NCI-H146 (cell line): ENCODE results near the gene MT4.
"Not testable (repeated sequence)": the region's sequence is repeated elsewhere in the genome, so short reads cannot be mapped to it uniquely, and the experiment has no call there.

Experiments
- DNase-seq: peaks from one replicate; lab custom pipeline; 2025; lab: John Stamatoyannopoulos, UW

The MT4 gene

DNA sequence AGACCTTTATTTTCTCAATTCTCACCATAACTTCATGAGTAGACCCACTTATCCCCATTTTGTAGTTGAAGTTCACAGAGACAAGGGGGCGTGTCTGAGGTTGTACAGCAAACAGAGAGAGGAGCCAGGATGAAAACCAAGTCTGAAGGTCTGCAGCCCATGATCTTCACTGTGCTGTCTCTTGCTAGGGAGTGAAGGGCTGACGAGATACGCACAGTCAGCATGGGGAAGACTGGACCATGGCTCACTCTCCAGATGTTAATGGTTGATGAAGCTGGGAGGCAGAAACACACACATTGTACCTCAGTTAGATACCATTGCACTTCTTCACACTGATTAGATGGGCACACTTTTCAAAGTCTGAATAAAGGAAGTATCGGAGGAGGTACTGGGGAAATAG, 5.8 kb upstream of the MT4 start:
- no peak for DNase-seq

DNA sequence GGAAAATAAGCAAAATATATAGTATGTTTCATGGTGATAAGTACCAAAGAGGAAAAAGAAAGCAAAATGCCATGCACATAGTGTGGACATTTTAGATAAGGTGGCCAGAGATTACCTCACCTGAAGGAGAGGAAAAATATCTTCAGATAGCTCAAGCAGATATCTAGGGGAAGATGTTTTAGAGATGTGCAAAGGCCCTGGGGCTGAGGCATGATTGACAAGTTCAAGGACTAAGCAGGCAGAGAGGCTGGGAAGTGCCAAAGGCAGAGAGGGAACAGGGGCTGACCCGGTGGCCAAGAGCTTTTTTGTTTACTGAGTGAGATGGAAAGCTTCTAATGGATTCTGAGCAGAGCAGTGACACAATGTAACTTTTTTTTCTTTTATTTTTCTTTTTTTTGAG, 4.4 kb upstream of the MT4 start:
- no peak for DNase-seq

DNA sequence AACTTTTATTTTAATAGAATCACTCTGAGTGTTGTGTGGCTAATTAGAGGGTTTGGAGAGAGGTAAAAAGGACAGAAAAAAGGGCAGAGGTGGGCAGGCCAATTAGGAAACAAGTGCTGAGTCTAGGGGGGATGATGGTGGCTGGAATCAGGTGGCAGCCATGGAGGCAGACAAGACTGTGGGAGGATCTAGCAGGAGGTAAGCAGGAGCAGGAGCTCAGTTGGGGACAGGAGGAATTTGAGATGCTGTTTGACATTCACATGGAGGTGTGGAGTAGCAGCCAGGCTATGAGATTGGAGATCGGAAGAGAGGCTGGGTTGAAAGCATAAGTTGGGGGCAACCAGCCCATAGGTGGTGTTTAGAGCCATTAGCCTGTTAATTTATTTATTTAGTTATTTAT, 3.7 kb upstream of the MT4 start:
- no peak for DNase-seq

DNA sequence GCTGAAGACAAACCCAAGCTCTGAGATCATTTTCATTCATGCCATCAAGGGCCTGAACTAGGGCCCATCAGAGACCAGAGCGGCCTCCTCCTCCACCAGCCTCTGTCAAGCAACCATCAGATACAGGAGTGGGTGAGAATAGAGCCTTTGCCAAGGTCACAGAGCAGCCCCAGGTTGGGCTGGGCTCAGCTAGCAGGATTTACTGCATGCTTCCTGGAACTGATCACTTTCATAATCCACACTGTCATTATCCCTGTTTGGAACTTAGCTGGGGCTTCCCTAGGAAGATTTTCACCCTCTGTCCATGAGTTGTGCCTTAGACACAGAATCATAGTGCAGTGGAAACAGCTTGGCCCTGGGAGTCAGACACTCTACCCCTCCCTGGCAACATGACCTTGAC, 5.1 kb downstream of the MT4 start:
- no peak for DNase-seq

DNA sequence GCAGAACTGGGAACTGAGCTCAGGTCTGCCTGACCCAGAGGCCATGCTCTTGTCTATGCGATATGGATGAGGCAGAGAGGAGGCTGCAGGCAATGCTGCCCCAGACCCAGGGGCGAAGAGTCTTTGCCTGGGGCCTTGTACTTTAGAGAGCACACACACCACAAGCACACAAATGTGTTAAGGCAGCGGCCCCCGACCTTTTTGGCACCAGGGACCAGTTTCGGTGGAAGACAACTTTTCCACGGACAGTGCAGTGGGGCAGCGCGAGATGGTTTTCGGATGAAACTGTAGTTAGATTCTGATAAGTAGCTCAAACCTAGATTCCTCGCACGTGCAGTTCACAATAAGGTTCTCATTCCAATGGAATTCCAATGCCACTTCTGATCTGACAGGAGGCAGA, 6.7 kb downstream of the MT4 start:
- DNase-seq: no peak

DNA sequence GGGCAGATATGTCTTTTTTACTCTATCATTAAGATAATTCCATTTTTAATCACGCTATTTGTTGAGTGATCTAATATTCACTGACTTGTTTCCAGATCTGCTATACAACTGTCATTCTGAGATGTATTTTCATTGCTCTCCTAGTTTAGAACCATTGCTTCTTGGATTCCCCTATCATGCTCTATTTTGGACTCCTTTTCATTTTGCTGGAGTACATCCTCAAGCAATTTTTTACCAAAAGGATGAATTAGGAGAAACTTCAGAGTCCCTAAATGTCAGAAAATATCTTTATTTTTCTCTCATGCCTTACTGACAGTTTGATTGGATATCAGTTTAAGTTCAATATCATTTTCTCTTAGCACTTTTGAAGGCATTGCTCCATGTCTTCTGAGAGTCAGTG, 9.8 kb downstream of the MT4 start:
- DNase-seq: no peak

DNA sequence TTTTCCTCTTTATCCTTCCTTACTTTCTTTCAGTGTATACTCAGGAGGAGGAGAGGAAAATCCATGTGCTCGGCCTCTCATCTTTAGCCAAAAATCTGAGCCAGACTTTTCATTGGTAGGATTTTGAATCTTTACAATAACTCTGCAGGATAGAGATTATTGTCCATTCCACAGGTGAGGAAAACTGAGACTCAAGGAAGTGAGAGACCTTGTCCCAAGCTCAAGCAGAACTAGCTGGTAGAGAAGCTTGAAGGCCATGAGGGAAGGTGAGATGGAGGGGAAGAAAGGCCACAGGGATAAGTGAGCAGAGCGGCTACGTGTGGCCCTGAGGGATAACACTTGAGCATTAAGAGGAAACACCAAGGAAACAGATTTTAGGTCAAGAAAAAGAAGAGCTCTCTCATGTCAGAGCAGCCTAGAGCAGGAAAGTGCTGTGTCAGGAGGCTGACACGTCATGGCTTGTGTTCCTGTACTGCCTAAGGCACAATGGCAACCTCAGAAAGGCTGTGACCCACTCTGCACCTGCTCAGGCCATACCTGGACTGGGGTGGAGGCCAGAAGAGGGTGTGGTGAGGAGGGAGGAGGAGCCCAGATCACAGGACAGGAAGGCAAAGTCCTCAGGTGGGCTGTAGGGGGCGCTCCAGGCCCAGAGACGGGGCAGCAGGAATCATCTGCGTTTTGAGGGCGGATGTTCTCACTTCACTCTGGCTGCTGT, 11.9 kb downstream of the MT4 start:
- DNase-seq: peak; percentile 68

DNA sequence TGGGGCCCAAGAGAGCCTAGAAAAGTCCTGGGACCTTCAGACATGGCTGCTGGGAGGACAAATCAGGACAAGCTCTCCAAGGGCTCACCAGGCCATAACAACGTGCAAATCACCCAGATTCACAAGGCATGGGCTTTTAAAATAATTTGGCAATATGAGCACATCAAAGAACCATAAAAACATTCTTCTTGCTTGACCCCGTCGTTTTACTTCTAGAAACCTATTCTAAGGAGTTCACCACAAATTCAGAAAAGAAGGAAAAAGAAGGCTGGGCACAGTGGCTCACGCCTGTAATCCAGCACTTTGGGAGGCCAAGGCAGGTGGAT, 12.4 kb downstream of the MT4 start:
- no peak for DNase-seq

DNA sequence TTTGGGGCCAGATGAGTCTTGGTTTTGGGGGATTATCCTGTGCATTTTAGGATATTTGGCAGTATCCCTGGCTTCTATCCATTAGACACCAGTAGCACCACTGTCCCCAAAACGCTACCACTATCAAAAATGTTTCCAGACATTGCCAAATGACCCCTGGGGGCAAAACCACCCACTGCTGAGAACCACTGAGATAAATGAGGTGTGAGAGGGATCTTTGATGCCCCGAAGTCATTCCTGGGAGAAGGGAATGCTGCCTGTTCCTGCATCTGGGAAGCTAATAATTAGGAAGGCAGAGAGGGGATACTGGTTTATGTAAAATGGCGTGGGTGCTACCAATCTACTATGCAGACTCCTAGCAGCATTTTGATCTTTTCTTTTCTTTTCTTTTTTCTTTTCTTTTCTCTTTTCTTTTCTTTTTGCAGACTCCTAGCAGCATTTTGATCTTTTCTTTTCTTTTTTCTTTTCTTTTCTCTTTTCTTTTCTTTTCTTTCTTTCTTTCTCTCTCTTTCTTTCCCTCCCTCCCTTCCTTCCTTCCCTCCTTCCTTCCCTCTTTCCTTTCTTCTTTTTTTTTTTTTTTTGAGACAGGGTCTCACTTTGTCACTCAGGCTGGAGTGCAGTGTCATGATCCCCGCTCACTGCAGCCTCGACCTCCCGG, 15.6 kb downstream of the MT4 start:
- no peak for DNase-seq

DNA sequence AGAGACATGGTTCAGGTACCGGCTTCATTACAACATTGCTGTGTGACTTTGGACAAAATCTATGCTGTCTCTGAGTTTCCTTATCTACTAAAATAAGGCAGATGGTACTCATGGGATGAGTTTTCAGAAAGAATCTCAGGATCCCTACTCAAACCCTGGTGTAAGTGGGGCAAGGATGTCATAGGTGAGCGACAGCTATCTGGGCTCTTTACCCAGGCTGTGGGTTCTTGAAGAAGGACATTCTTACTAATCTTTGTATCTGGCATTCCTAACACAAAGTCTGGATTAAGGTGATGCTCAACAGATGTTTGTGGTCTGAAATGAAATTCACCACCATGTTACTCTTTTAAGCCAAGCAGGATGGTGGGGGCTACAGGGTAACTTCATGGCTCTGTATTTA, 18.0 kb downstream of the MT4 start:
- not testable (repeated sequence) for DNase-seq

DNA sequence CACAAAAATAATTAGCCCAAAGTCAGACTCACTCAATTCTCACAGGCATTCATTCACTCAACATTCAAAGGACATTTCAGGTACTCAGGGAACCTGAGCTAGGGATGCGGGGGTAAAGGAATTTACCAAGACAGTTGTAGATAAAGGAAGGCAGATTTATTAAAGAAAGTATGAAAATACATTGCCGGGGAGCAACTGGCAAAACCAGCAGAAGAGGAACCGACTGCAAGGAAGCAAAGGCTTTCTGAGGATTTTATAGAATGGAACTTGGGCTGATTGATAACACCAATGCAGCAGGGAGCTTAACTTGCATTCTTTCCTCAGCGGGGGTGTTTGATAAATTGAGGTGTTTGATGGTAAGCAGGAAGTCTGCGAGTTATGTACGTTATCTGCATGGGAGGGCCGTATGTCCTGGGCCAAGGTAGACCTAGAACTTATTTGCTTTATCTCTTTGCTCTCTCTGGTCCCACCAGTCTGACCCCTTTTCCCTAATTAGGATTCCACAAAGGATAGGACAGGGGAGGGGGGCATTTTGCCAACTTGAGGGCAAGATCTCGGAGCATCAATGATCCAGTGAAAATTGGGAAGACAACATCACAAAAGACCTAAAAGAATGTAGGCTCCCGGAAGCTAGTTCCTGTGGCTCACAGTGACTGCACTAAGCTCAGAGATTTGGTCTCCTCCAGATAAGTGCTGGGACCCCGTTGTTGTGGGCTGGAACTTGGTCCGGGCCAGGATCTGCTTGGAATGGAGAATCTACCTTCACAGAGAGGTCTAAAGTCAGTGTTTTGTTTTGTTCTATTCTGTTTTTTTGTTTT, 18.7 kb downstream of the MT4 start:
- no peak for DNase-seq

DNA sequence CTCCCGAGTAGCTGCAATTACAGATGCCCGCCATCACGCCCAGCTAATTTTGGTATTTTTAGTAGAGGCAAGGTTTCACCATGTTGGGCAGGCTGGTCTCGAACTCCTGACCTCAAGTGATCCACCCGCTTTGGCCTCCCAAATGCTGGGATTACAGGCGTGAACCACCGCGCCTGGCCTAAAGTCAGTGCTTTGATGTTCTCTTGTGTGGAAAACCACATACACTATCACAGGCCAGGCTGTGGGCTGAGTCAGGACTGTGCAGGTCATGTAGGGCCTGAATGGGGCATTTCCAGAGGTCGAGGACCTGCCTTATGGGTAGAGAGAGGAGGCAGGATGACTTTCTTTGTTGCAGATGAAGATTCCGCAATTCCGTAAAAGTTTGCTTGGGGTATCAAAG, 19.4 kb downstream of the MT4 start:
- DNase-seq: no peak

DNA sequence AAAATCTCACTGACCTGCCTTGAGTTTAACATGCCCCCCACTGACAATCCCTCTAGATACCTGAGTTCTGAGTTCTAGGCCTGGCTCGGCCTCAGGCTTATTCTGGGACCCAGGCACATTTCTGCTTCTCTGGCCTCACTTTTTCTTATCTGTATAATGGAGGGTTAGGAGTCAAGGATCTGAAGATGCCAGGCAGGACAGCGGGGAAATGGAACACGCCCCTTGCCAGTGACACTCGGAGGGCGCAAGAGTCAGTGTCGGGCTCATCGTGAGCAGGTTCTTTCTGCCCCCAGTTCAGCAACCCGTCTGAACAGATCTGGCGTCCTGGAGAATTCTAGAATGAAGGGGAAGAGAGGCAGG, 23.9 kb downstream of the MT4 start:
- DNase-seq: no peak

DNA sequence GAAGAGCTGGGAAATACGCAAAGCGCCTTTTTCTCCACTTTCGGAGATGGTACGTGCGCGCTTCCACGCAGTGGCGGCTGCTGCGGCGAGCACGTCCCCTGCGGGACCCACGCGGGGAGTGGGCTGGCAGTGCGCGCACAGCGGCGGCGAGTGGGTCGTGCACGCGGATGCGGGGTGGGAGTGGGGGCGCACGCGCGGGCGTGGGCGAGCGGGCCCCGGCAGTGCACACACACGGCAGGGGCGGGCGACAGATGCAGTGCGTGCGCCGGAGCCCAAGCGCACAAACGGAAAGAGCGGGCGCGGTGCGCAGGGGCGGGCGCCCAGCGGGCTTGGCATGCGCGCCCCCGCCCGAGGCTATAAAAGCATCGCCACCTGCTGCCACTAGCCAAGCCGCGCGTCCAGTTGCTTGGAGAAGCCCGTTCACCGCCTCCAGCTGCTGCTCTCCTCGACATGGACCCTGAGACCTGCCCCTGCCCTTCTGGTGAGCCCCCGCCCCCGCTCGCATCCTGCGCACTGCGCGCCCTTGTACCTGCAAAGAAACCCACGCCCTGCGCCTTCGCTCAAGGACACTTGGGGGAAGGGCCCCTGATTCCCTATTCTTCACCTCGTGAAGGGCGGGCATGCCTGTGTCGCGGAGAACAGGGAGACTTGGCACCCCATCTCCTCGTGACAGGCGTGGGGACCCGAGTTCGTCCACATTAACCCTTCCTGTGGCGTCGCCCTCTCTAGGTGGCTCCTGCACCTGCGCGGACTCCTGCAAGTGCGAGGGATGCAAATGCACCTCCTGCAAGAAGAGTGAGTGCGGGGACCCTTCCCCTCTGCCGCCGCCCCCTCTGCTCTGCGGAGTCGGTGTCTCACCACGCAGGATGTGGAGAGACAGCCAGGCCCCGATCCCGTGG, 24.5 kb downstream of the MT4 start, which contains the start of gene MT3:
MT3 (plus strand) TSS at position 388 of the 899 bp plus-strand sequence; CDS start at position 451, 63 bp downstream.
- peak; percentile 77 for DNase-seq

DNA sequence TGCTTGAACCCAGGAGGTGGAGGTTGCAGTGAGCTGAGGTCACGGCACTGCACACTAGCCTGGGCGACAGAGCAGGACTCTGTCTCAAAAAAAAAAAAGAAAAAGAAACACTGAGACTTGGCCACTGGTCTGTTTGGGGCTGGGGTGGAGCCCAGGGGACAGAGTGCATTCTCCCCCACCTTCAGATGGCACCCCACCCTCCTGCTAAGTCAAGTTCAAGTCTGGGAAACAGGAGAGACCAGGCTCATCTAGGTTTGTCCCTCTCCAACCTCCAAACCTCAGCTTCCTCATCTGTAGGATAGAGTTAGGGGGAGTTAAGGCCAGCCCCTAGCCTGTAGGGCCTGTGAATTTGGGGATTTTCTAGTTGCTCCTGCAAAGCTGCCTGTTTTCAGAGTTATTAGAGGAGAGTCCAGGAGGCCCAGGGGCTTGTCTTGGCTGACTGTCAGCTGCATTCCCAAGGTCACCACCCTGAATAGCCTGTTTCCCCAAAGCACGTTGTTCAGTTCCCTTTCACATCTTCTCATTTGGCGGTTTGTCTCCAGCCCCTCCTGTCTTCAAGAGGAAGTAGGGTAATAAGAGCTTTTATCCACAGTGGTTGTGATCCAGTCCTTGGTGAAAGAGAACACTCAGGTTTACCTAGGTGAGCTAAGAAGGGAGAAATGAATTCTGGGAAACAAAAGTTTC, 26.6 kb downstream of the MT4 start:
- DNase-seq: no peak

DNA sequence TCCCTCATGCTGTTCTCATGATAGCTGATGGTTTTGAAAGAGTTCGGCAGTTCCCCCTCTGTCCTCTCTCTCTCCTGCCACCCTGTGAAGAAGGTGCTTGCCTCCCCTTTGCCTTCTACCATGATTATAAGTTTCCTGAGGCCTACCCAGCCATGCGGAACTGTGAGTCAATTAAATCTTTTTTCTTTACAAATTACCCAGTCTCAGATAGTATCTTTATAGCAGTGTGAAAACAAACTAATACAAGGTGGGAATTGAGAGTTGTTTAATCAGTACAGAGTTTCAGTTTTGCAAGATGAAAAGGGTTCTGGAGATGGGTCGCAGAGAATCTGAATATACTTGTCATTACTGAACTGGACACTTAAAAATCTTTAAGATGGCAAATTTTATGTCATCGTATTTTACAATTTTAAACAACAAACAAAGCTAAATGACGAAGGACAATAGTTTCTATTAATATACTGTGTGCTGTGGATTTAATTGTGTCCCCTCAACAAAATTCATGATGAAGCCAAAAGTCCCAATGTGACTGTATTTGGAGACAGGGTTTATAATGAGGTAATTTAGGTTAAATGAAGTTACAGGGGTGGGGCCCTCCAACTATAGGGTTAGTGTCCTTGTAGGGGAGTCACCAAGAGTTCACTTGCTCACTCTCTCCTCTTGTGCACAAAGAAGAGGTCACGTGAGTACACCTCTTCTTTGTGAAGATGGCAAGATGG, 28.9 kb downstream of the MT4 start:
- DNase-seq: no peak

DNA sequence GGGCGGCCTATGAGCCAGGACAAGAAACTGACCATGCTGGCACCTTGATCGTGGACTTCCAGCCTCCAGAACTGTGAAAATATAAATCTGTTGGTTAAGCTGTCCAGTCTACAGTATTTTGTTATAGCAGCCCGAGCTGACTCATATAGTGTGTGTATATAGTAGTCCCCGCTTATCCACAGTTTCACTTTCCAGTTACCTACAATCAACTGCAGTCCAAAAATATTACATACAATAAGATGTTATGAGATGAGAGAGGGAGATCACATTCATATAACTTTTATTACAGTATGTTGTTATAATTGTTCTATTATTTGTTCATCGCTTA, 29.4 kb downstream of the MT4 start:
- DNase-seq: no peak

DNA sequence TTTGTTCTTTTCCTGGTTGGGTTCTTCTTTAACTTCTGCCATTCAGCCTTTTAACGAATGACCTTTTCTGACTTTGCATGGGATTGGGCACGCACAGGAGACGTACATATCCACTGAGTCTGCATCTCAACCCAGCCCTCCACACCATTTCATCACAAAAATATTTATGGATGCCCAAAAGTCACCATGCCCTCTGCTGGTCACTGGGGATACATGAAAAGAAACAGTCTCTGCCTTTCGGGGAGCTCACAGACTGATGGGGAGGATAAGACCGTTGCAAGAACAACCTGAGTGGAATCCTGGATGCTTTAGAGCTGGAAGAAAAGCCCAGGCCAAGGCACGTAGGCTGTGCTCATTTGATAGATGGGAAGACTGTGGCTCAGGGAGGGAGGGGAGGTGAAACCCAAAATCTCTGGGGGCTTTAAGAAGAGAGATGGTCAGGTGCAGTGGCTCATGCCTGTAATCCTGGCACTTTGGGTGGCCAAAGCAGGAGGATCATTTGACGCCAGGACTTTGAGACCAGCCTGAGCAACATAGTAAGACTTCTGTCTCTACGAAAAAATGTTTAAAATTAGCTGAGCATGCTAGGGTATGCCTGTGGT, 35.6 kb downstream of the MT4 start:
- DNase-seq: peak; percentile 42

DNA sequence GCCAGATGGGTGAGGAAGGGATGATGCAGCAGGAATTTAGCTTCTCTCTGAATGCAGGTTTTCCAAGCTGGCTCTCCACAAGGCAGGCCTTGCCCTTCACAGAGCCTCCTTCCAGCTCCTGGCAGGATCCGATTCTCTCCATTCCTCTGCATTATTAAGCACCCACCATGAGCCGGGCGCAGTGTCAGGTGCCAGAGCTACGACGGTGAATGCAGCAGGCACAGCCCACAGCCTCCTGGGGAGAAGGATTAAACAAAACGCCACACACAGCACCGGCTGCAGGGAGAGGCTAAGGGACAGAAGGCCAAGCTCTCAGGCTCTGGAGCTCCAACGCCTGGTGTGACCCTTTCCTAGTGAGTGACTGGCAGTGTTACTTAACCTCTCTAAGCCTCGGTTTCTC, 36.5 kb downstream of the MT4 start:
- DNase-seq: peak; percentile 47

DNA sequence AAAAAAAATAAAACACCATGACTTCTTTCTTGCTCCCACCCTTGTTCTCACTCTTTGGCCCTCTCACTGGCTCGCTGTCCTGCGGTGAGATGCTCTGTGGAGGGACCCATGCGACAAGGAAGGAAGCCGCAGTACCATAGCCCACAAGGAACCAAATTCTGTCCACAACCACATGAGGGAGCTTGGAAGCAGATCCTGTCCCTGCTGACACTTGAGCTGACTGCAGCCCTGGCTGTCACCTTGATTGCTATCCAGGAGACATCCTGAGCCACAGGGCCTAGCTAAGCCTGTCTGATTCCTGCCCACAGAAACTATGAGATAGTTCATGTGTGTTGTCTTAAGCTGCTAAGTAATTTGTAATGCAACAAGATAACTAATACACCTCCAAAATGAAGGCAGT, 38.7 kb downstream of the MT4 start:
- DNase-seq: peak; percentile 42

DNA sequence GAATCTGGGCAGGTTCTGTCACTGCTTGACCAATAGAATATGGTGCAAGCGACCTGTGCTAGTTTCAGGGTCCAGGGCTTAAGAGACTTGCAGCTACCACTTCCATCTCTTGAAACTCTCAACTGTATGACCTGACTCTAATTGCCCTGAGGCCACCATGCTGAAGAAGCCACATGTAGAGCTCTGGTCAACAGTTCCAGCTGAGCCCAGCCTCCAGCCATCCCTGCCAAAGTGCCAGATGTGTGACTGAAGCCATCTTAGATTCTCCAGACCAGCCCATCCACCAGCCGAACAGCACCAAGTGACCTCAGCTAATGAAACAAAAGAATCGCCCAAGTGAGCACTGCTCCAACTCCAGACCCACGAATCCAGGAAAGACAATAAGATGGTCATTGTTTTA, 40.1 kb downstream of the MT4 start:
- DNase-seq: no peak
